Midbrain (tissue), 1 donor: ENCODE data around the gene ST7.
"Not testable (repeated sequence)": the region's sequence is repeated elsewhere in the genome, so short reads cannot be mapped to it uniquely, and the experiment has no call there.

Source experiments
- DNase-seq: peaks from one replicate; lab custom pipeline; 2025; lab: John Stamatoyannopoulos, UW

Gene ST7

GRCh38 chr7:117009705-117010361 is 56.5 kb downstream of the ST7 start:
- DNase-seq: no peak

DNA sequence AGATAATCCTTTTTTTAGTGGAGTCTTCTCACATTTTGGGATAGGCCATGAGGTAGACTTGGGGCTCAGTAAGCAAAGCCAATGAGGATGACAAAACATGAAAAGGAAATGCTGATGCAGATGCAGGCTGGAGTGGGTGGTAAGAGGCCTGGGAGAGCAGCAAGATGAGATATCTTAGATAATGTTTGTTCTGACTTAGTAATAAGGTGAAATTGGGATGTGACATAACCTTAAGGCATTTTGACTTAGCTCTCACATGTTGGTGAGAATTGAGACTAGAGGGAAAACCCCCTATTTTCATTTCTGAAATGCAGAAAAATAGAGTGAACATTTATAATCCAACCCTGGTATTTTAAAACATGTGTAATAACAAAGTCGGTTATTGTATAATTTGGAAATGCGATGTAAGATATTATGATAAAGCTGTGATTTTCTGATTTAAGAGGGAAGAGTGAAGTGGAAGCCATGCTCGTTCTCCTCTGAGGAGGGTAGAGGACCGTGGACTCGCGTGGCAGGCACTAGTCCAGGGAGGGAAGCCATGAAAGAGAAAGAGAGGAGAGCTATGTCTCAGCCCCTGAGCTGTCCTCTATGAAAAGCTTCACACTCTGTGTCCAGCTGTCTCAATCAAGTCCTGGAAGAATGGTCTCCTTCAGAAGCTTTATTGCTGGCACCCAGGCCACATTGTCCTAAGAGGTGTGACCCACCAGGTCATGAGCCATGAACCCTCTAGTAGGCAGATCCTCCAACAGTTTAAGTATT is 57.3 kb downstream of the ST7 start:
- no peak for DNase-seq

DNA sequence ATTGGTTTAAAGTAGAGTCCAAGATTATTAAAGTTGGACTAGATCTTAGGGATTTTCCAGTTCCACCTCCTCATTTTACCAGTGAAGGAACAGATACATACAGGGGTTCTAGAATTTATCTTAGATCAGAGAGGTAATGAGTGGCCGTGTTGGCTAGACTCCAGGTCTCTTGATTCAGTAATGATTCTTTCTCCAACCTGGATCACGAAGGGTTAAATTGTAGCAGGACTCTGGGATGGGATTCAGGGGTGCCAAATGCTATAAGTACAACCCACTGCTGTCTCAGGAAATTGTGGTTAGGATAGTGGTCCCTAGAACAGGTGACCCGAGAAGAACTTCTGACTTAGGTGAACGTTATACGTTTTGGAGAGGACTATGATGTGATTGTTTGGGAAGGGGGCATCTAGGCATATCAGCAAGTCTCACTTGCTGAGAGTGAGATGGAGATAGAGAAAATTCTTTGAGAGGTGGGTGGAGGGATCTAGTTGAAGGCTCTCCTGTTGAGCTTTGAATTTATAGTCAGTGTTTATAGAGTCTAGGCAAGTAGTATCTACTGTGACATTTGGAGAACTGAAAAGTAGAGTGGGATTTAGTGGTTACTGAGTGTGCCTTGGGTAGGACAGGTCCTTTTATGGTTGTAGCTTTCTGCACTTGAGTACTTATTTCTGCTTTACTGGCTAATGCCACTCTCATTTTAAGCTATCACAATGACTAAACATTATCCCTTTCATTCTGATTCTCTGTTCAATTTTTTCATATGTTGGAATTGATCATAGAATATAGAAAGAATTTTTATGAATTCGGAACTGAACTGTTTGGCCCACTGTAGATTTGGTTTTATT is 58.3 kb downstream of the ST7 start:
- no peak for DNase-seq

GRCh38 chr7:117012284-117012683 is 59.0 kb downstream of the ST7 start:
- DNase-seq: no peak

GRCh38 chr7:117012696-117013095 is 59.4 kb downstream of the ST7 start:
- DNase-seq: no peak

DNA sequence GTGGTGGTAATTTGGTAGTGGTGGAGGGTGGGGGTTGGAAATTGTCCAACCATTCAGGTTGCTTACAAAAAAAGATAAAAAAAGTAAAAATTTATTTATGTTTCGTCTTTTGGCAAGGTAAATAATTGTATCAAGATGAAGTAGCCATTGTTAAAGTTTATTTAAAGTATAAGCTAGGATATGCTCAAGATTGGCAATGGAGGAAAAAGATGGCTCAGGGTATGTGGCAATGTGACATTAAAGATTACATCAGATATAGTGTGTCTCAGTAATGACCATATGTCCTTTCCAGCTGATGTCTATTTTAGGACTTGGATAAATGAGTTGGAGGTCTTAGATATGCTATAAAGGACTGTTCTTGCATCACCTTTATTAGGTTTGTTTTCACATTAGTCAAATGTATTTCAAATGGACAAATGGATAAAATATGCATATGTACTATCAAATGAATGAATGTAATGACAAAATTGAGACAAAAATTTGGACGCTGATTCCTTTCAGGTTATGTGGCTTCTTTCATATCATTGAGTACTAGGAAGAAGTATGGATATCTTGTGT is 60.9 kb downstream of the ST7 start:
- DNase-seq: no peak

DNA sequence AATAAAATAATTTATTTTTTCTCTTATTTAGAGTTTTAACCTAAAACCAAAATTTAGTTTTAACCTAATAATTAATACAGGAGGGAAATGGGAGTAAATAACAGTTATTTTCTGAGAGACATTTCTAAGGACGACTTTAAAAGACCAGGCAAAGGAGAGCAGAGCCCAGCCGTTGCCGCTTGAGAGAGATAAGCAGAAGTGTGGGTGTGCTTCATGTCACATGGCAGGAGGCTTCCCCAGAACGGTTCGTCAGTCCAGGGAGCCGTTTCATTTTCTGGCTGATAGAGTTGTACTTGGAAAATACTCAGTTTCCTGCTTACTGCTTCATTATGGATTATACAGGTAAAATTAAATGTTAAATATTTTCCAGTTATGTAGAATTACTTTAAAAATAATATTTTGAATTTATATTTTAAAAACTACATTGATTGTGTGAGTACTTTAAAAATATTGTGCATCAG is 61.4 kb downstream of the ST7 start:
- peak; percentile 24 for DNase-seq

GRCh38 chr7:117015258-117016184 is 62.2 kb downstream of the ST7 start:
- no peak for DNase-seq

DNA sequence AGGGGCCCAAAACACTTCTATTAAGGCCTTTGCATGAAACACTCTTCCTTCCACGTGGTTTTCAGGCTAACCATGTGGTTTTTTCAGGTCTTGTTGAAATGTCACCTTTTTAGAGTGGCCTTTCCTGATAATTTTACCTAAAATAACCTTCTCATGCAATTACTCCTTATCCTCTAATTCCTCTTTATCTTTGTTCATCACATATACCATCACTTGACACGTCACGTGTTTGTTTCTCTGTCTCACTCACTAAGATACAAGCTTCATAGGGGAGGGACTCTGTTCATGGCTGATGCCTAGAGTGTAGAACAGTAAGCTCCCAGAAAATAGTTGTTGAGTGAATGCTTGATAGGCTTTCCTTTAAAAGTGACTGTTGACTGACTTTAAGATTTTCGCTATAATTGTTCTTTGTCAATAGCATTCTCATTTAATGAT is 63.7 kb downstream of the ST7 start:
- no peak for DNase-seq

DNA sequence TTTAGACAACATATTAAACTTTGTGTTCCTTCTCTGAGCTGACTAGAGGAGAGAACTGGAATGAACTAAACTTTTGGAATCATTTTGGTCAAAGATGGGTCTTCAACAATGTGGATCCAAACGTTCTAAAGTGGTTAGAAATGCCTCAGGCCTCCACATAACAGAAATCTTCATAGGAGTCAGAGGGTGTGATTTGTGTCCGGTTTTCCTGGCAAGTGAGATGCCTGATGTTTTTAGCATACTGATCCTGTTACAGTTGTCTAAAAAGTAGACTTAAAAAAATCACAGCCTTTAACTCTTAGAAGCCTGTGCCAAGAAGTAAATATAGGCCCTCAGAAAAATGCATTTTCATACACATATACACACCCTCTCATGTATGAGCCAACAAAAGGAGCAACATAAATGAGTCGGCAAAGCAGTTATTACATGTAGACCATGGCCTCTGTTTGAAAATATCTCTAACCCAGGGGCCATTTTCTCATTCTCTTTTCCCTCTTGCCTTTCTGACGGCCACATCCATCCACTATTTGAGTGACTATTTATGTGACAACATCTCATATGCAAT is 64.5 kb downstream of the ST7 start:
- no peak for DNase-seq

GRCh38 chr7:117018713-117019112 is 65.4 kb downstream of the ST7 start:
- DNase-seq: no peak

DNA sequence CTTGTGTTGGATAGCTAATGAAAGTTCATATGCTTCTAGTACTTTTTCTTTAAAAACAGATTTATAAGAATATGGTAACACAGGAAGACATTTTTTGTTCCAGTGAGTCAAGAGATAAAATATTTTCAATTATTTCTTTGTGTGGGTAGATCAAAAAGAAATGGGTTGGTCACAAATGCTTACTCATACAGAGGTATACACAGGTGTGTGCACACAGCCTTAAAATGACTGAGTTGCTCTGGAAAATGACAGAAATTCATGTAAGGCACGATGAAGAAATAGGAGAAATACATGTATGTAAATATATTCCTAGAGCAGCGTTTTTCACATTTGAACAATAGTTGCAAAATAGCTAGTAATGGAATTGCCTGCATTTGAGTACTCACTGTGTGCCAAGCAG is 66.0 kb downstream of the ST7 start:
- no peak for DNase-seq

DNA sequence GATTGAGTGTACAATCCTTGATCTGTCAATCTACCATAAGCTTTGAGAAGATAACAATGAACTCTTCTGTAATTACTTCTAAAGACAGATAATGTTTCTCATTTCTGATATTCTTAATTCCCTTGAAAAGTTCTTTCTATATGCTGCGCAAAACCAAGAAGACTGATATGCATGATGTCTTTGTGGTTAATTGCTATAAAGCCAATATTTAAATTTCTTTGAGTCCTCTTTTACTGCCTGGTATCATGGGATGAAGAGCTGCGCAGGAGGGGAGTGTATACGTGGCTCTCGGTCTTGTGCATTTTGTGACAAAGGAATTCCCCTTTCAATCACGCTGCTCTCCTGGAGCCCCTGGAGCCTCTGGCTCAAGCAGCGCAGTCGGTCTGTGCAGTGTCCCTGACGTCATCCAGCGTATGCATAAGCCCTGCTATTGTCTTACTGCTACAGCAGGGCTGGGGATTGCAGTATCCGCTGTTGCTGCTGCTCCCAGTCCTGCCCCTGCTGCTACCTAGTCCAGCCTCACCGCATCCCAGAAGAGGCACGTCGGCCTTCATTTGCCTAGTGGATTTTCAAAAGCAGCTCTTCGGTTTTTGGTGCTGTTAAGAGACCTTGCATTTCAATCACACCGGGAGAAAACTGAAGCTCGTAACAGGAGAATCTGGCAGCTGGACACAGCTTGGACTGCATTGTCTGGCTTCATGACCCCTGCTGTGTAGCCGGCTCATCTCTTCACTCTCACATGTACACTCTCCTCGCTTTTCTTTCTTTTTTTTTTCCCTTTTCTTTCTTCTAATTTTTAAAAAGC is 66.7 kb downstream of the ST7 start:
- peak; percentile 88 for DNase-seq

DNA sequence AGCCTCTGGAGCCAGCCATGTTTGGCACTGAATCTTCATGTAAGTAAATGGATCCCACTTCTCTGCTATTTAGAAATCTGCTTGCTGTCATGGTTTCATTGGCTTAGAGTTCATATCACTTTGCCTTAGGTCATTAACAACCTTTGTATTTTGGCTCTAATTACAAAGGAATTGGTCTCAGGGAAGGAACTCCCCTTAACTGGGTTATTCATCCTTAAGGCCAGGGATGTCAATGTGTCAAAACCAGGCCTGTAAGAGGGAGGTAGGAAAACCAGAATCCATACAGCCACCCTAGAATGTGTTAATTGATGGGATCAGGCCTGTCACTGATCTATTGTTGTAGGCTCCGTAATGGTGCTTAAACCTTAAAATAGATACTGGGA is 67.3 kb downstream of the ST7 start:
- peak; percentile 58 for DNase-seq

DNA sequence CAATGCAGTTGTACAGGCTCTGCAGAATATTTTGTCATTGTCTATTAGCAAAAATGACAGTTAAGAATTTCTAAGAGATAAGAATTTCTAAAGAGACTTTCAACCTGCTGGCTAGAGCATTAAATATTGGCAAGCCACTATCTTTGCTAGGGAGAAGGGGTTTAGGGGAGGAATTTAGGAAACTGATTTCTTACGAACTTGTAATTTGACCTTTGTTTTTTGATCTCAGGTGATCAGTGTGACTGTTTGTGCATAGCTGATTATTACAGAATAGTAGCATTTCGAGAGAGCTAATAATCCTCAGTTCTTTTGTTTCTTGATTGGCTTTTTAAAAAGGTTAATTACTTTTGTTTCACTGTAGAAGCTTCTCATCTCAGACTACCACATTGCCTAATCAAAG is 68.1 kb downstream of the ST7 start:
- DNase-seq: no peak

- DNase-seq: no peak
These were observed 68.7 kb downstream of the ST7 start for GRCh38 chr7:117021986-117022385.

DNA sequence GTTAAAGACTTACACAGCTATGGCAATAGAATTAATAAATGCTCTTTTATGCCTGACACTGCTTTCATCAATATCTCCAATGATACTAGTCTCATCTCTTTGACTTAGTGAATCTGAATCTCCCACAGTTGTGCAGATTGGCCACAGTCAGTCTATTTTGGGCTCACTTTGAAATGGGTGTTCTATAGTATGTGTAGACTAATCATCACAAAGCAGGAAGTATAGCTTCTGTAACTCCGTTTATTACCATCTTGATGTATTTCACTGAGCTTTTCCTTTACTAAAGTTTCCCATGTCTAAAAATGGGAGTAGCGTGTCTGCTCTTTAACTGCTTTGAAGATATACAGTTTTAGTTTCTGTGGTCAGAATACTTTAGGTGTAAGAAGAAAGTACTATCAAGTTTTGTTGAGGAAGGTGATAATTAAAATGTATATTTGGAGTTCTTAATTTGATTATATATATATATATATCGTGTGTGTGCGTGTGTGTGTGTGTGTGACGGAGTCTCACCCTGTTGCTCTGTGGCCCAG is 70.1 kb downstream of the ST7 start:
- no peak for DNase-seq

- no peak for DNase-seq
These were observed 71.5 kb downstream of the ST7 start for GRCh38 chr7:117024811-117025210.

- no peak for DNase-seq
These were observed 72.6 kb downstream of the ST7 start for GRCh38 chr7:117025891-117026290.

DNA sequence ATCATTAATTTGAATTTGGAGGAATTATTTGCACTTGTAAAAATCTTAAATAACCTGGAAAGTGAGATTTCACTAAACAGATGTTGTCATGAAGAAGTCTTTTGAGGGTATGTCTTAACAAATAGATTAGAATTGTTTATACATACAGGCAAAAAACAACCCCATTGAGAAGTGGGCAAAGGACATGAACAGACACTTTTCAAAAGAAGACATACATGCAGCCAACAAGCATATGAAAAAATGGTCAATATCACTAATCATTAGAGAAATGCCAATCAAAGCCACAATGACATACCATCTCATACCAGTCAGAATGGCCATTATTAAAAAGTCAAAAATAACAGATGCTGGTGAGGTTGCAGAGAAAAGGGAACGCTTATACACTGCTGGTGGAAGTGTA is 77.0 kb downstream of the ST7 start:
- DNase-seq: not testable (repeated sequence)
